ENCODE results near the gene BICC1.

Gene BICC1

GRCh38 chr10:58477122-58477521 lies 35.5 kb upstream of the BICC1 start:
- no peak overlapping the region for H3K4me3 ChIP-seq (ENCODE audit: low read depth, low read length)
- TF ChIP-seq, protein P1, sequence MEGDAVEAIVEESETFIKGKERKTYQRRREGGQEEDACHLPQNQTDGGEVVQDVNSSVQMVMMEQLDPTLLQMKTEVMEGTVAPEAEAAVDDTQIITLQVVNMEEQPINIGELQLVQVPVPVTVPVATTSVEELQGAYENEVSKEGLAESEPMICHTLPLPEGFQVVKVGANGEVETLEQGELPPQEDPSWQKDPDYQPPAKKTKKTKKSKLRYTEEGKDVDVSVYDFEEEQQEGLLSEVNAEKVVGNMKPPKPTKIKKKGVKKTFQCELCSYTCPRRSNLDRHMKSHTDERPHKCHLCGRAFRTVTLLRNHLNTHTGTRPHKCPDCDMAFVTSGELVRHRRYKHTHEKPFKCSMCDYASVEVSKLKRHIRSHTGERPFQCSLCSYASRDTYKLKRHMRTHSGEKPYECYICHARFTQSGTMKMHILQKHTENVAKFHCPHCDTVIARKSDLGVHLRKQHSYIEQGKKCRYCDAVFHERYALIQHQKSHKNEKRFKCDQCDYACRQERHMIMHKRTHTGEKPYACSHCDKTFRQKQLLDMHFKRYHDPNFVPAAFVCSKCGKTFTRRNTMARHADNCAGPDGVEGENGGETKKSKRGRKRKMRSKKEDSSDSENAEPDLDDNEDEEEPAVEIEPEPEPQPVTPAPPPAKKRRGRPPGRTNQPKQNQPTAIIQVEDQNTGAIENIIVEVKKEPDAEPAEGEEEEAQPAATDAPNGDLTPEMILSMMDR (IDR thresholded peaks at IDR 0.05; ENCODE audit: low read depth, low read length, missing control alignments) = no peak
- in situ Hi-C loops (cut with HindIII; ENCODE audit: low sequenced_read_pairs) = no loop called here
- DNase-seq (ENCODE audit: low read depth) = peak; percentile 96

GRCh38 chr10:58477902-58478301 lies 34.8 kb upstream of the BICC1 start:
- no peak for DNase-seq (ENCODE audit: low read depth)
- in situ Hi-C loops (cut with HindIII; ENCODE audit: low sequenced_read_pairs) = no loop called here
- TF ChIP-seq, protein P1 (IDR thresholded peaks at IDR 0.05; ENCODE audit: low read depth, low read length, missing control alignments) = no peak
- no peak overlapping the region for H3K4me3 ChIP-seq (ENCODE audit: low read depth, low read length)

GRCh38 chr10:58479045-58479444 lies 33.6 kb upstream of the BICC1 start:
- DNase-seq (ENCODE audit: low read depth) = no peak
- TF ChIP-seq, protein P1 (IDR thresholded peaks at IDR 0.05; ENCODE audit: low read depth, low read length, missing control alignments) = no peak
- no peak overlapping the region for H3K4me3 ChIP-seq (ENCODE audit: low read depth, low read length)
- in situ Hi-C loops (cut with HindIII; ENCODE audit: low sequenced_read_pairs) = no loop called here

DNA sequence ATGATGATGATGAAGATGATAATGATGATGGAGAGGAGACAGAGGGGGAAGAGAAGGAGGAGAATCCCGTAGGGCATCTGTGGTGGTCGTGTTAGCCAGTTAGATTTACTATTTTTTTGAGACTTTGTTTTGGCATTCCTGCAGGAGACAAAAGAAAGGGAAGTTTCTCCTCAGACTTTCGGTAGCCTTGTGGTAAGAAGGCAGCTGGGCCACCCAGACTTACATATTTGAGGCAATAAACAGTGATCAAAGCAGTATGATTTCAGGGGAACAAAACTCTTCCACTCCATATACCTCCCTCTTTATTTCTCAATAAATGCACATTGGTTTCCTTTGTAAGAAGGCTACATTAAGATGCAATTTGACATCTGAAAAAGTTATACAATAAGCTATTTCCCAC lies 32.4 kb upstream of the BICC1 start:
- in situ Hi-C loops (cut with HindIII; ENCODE audit: low sequenced_read_pairs) = no loop called here
- TF ChIP-seq, protein P1 (IDR thresholded peaks at IDR 0.05; ENCODE audit: low read depth, low read length, missing control alignments) = no peak
- DNase-seq (ENCODE audit: low read depth) = no peak
- H3K4me3 ChIP-seq (ENCODE audit: low read depth, low read length) = no peak overlapping the region

DNA sequence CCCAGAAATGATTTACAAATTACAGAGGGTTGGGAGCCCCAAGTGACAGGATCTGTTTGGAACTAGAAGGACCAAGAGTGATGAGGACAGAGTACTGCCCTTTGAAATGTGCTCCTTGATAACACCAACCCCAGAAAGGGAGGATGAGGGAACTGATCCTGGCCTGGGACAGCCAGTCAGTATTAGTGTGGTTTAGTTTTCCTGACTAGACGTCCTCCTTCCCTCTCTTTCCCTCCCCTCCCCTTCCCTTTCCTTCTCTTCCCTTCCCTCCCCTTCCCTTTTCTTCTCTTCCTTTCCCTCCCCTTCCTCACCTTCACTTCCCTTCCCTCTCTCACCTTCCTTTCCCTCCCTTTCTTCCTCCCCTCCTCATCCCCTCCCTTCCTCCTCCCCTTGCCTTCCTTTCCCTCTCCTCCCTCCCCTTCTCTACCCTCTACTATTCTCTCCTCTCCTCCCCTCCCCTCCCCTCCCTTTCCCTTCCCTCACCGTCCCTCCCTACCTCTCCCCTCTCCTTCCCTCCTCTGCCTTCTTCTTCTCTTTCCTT lies 31.0 kb upstream of the BICC1 start:
- TF ChIP-seq, protein P1 (IDR thresholded peaks at IDR 0.05; ENCODE audit: low read depth, low read length, missing control alignments) = no peak
- in situ Hi-C loops (cut with HindIII; ENCODE audit: low sequenced_read_pairs) = no loop called here
- DNase-seq (ENCODE audit: low read depth) = no peak
- no peak overlapping the region for H3K4me3 ChIP-seq (ENCODE audit: low read depth, low read length)

- TF ChIP-seq, protein P1 (IDR thresholded peaks at IDR 0.05; ENCODE audit: low read depth, low read length, missing control alignments) = no peak
- in situ Hi-C loops (cut with HindIII; ENCODE audit: low sequenced_read_pairs) = no loop called here
- no peak for DNase-seq (ENCODE audit: low read depth)
Measured at GRCh38 chr10:58486821-58487220, 25.9 kb upstream of the BICC1 start.

More at GRCh38 chr10:58486821-58487220, 25.9 kb upstream of the BICC1 start:
- no peak overlapping the region for H3K4me3 ChIP-seq (ENCODE audit: low read depth, low read length)

Measured in astrocyte of the cerebellum (primary cell).